IMR-90 (cell line): Measurements from ENCODE around the gene GRIN2A. TPM values are rescaled to one million over a fixed set of nuclear protein-coding genes. Genes with fewer than 3 reads are reported as not detected.

ENCODE experiments used
- ATAC-seq: fragments of 200-7000 bp; cut with Tn5 transposase; 2 replicates; pipeline ENCODE4 v1.9.1; 2020; ENCODE audit warnings: low read depth, mild to moderate bottlenecking, moderate library complexity
- BruUV-seq: library from RNA; stranded (reverse); fragments of 400-500 nt; replicated peaks from 2 replicates; lab custom pipeline; 2021; lab: Mats Ljungman, UMichigan
- CTCF ChIA-PET: fragments of 300-600 bp; formaldehyde crosslinking; extraction: SDS; loops from one replicate; lab custom pipeline; 2021; ENCODE audit warnings: antibody characterized with exemption; lab: Yijun Ruan, JAX
- POLR2A ChIA-PET: fragments of 300-600 bp; sonication (Branson Sonifier 250); formaldehyde crosslinking; loops from one replicate; lab custom pipeline; 2022; ENCODE audit warnings: antibody characterized with exemption; ENCODE audit not compliant: unreplicated experiment; lab: Charles Lee
- DNase-seq: peaks from one replicate; pipeline ENCODE4 v3.0.0; 2013
- H2AFZ ChIP-seq: replicated peaks from 2 replicates; pipeline ENCODE3; 2013; ENCODE audit warnings: low read length, mild to moderate bottlenecking; ENCODE audit not compliant: poor library complexity
- H2AK5ac ChIP-seq: 2 replicates; pipeline ENCODE4 v1.6.1; 2013; ENCODE audit warnings: low read depth, low read length, inconsistent platforms
- H2AK9ac ChIP-seq: replicated peaks from 2 replicates; pipeline ENCODE3; 2013; ENCODE audit warnings: mild to moderate bottlenecking, low read depth, low read length, moderate library complexity; ENCODE audit not compliant: poor library complexity
- H2BK120ac ChIP-seq: 2 replicates; pipeline ENCODE4 v1.6.1; 2013; ENCODE audit warnings: low read depth, low read length, inconsistent platforms
- H2BK15ac ChIP-seq: 3 replicates; pipeline ENCODE4 v1.6.1; 2013; ENCODE audit warnings: low read depth, low read length, inconsistent platforms
- H2BK20ac ChIP-seq: 2 replicates; pipeline ENCODE4 v1.6.1; 2013; ENCODE audit warnings: low read depth, mild to moderate bottlenecking, inconsistent platforms, low read length, moderate library complexity
- H2BK5ac ChIP-seq: 2 replicates; pipeline ENCODE4 v1.6.1; 2013; ENCODE audit warnings: mild to moderate bottlenecking, low read depth, low read length, inconsistent platforms; ENCODE audit not compliant: poor library complexity, severe bottlenecking
- H3K14ac ChIP-seq: replicated peaks from 2 replicates; pipeline ENCODE4 v1.6.1; 2013; ENCODE audit warnings: low read depth, low read length, inconsistent platforms
- H3K18ac ChIP-seq: 2 replicates; pipeline ENCODE4 v1.6.1; 2013; ENCODE audit warnings: low read depth, low read length, control low read depth
- H3K23ac ChIP-seq: 2 replicates; pipeline ENCODE4 v1.6.1; 2013; ENCODE audit warnings: low read depth, low read length, inconsistent platforms
- H3K27ac ChIP-seq: 2 replicates; pipeline ENCODE4 v1.5.1; 2013; ENCODE audit warnings: mild to moderate bottlenecking, control low read depth, low read length; ENCODE audit not compliant: insufficient read depth
- H3K27me3 ChIP-seq: 2 replicates; pipeline ENCODE4 v1.6.1; 2013; ENCODE audit warnings: low read length; ENCODE audit not compliant: control insufficient read depth, insufficient read depth
- H3K36me3 ChIP-seq: 2 replicates; pipeline ENCODE4 v1.6.1; 2013; ENCODE audit warnings: low read length, mixed read lengths; ENCODE audit not compliant: control insufficient read depth, insufficient read depth
- H3K4ac ChIP-seq: 2 replicates; pipeline ENCODE4 v1.6.1; 2013; ENCODE audit warnings: low read depth, low read length, inconsistent platforms
- H3K4me1 ChIP-seq: 2 replicates; pipeline ENCODE4 v1.6.1; 2013; ENCODE audit warnings: low read length, mixed read lengths; ENCODE audit not compliant: control insufficient read depth, insufficient read depth
- H3K4me2 ChIP-seq: 2 replicates; pipeline ENCODE4 v1.6.1; 2013; ENCODE audit warnings: low read depth, mild to moderate bottlenecking, control low read depth, low read length, moderate library complexity
- H3K4me3 ChIP-seq: 2 replicates; pipeline ENCODE4 v1.5.1; 2013; ENCODE audit warnings: low read depth, mild to moderate bottlenecking, control low read depth, low read length, moderate library complexity; ENCODE audit not compliant: insufficient read depth
- H3K56ac ChIP-seq: 2 replicates; pipeline ENCODE4 v1.6.1; 2013; ENCODE audit warnings: low read length, inconsistent platforms; ENCODE audit not compliant: insufficient read depth; ENCODE audit errors: extremely low read depth
- H3K79me1 ChIP-seq, 2 experiments: 2 replicates each; pipeline ENCODE4 v1.6.1; 2013; ENCODE audit warnings: low read length in 2 of 2, inconsistent platforms in 1 of 2, low read depth in 1 of 2
- H3K9ac ChIP-seq: 2 replicates; pipeline ENCODE4 v1.6.1; 2013; ENCODE audit warnings: low read depth, low read length, control low read depth
- H3K9me1 ChIP-seq: 2 replicates; pipeline ENCODE4 v1.6.1; 2013; ENCODE audit warnings: low read length, inconsistent platforms; ENCODE audit not compliant: insufficient read depth
- H3K9me3 ChIP-seq: 2 replicates; pipeline ENCODE4 v1.6.1; 2013; ENCODE audit warnings: low read length; ENCODE audit not compliant: control insufficient read depth, insufficient read depth
- H4K20me1 ChIP-seq: 2 replicates; pipeline ENCODE4 v1.6.1; 2013; ENCODE audit warnings: low read length, inconsistent platforms; ENCODE audit not compliant: insufficient read depth
- H4K5ac ChIP-seq: 2 replicates; pipeline ENCODE4 v1.6.1; 2013; ENCODE audit warnings: mild to moderate bottlenecking, low read depth, low read length, control low read depth
- H4K8ac ChIP-seq, 2 experiments: 2 replicates each; pipeline ENCODE4 v1.6.1; 2013; ENCODE audit warnings: low read depth in 2 of 2, low read length in 2 of 2, control low read depth in 1 of 2, inconsistent platforms in 1 of 2
- H4K91ac ChIP-seq: 2 replicates; pipeline ENCODE4 v1.6.1; 2013; ENCODE audit warnings: low read depth, low read length, inconsistent platforms; ENCODE audit not compliant: insufficient read depth
- CTCF ChIP-seq: conservative IDR thresholded peaks from 2 replicates; pipeline ENCODE4 v1.5.1; 2012; ENCODE audit warnings: mild to moderate bottlenecking, low read depth, low read length, improper control_type of control experiment
- NFE2L2 ChIP-seq: fragments of 150-350 bp; IDR thresholded peaks from 2 replicates; pipeline ENCODE4 v1.6.1; 2016; ENCODE audit warnings: low read depth, mild to moderate bottlenecking, low read length
- WGBS, 2 experiments: methylation state at CpG; one replicate each; pipeline versions ENCODE4 v1.1.5 to v1.1.7; 2013; ENCODE audit warnings: missing lambda C conversion rate in 2 of 2; ENCODE audit not compliant: insufficient read length in 1 of 2; ENCODE audit errors: extremely low coverage in 2 of 2; 5-methylcytosine and 5-hydroxymethylcytosine counted together
- dilution Hi-C: fragments of 300-500 bp; cut with HindIII; formaldehyde crosslinking; loops from one replicate; pipeline ENCODE4 v1.14.3; 2018; ENCODE audit warnings: low sequenced_read_pairs; ENCODE audit not compliant: unreplicated experiment
- in situ Hi-C: fragments of 300-500 bp; cut with MboI; formaldehyde crosslinking; loops from 3 replicates; pipeline ENCODE4 v1.14.3; 2019; ENCODE audit warnings: low sequenced_read_pairs, inconsistent platforms, mixed read lengths
- intact Hi-C: fragments of 100-400 bp; cut with micrococcal nuclease; formaldehyde crosslinking; loops from 2 replicates; pipeline ENCODE4 v1.10.0; 2022
- polyA plus RNA-seq, 3 experiments: library from polyadenylated mRNA; depleted of rRNA; stranded (reverse); fragments of >200 nt; gene quantifications; 2 replicates each; pipeline ENCODE4 v1.2.3, GENCODE V29; 2012; ENCODE audit warnings: low replicate concordance in 1 of 3
- total RNA-seq: library from RNA; depleted of rRNA; stranded (reverse); fragments of >200 nt; gene quantifications from 2 replicates; pipeline ENCODE4 v1.2.3, GENCODE V29; 2012

GRIN2A gene
- total and polyA plus RNA-seq, 2 of the 4 experiments (the other 2 are of a cell fraction), result under 0.01 TPM; not detected in 1

DNA sequence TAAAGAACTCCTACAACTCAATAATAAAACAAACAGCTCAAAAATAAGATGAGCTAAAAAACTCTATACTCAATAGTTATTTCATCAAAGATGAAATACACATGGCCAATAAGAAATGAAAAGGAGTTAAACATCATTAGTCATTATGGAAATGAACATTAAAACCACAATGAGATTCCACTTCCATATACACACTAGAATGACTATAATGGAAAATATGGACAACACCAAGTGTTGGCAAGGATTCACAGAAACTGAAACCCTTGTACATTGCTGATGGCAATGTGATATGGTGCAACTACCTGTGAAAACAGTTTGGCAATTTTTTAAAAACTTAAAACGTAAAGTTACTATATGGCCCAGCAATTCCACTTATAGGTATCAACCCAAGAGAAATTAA is 91.4 kb downstream of the GRIN2A start:
- dilution Hi-C loops (no loop called here), in situ Hi-C loops (no loop called here), intact Hi-C loops (no loop called here)
- TF ChIP-seq NFE2L2 (no peak), CTCF (no peak)
- Histone ChIP-seq H2AK9ac (no peak overlapping the region), H3K9me1 (no peaks in the 10 kb centered on the region), H2AK5ac (no peak overlapping the region), H3K4me2 (no peak overlapping the region), H3K56ac (no peak overlapping the region), H4K5ac (no peak overlapping the region), H3K27ac (no peak overlapping the region), H3K18ac (no peak overlapping the region), H2BK15ac (no peak overlapping the region), H3K4me1 (no peaks in the 10 kb centered on the region), H4K91ac (no peak overlapping the region), H3K36me3 (no peaks in the 10 kb centered on the region), H3K9me3 (peaks cover 14% of the 10 kb centered on the region), H3K27me3 (no peaks in the 10 kb centered on the region), H2AFZ (no peak overlapping the region), H3K14ac (no peak overlapping the region), H2BK5ac (no peak overlapping the region), H3K23ac (no peak overlapping the region), H2BK120ac (no peak overlapping the region), H4K8ac (no peak overlapping the region), H3K4ac (no peak overlapping the region), H3K4me3 (no peak overlapping the region), H2BK20ac (no peak overlapping the region), H3K79me1 (no peaks in the 10 kb centered on the region), H4K20me1 (no peaks in the 10 kb centered on the region), H3K9ac (no peak overlapping the region)
- POLR2A ChIA-PET, result no interaction called here
- no CpG with 5 or more reads among the region's 1 CpG for whole genome bisulfite sequencing, 2 experiments
- BruUV-seq, result no TSS peak
- no peak for DNase-seq
- ATAC-seq, result no peak
- CTCF ChIA-PET, result no interaction called here
